GM23248 (cell line): Measurements from ENCODE around the gene CCDC187. TPM values are rescaled to one million over a fixed set of nuclear protein-coding genes. Genes with fewer than 3 reads are reported as not detected.

Experiments
- DNase-seq: peaks from one replicate; pipeline ENCODE4 v3.0.0-alpha.2; 2015
- H2AFZ ChIP-seq: fragments of 200-600 bp; sonication (generic); 2 replicates; pipeline ENCODE4 v1.6.1; 2016; ENCODE audit warnings: antibody characterized with exemption
- H3F3A ChIP-seq: fragments of 200-600 bp; sonication (generic); 2 replicates; pipeline ENCODE4 v1.6.1; 2016; ENCODE audit warnings: mild to moderate bottlenecking, antibody characterized with exemption, mixed run types; ENCODE audit not compliant: insufficient read depth
- H3K27ac ChIP-seq: fragments of 200-600 bp; sonication (generic); 2 replicates; pipeline ENCODE4 v1.5.1; 2016; ENCODE audit warnings: mild to moderate bottlenecking
- H3K27me3 ChIP-seq: fragments of 200-600 bp; sonication (generic); replicated peaks from 2 replicates; pipeline ENCODE4 v1.6.1; 2016; ENCODE audit warnings: mild to moderate bottlenecking; ENCODE audit not compliant: insufficient read depth
- H3K36me3 ChIP-seq: fragments of 200-600 bp; sonication (generic); 2 replicates; pipeline ENCODE4 v1.6.1; 2016; ENCODE audit warnings: low read depth, mild to moderate bottlenecking
- H3K4me1 ChIP-seq: fragments of 200-600 bp; sonication (generic); 2 replicates; pipeline ENCODE4 v1.6.1; 2016; ENCODE audit warnings: mild to moderate bottlenecking; ENCODE audit not compliant: insufficient read depth
- H3K4me2 ChIP-seq: fragments of 200-600 bp; sonication (generic); one replicate; pipeline ENCODE4 v1.6.1; 2016; ENCODE audit warnings: mild to moderate bottlenecking; ENCODE audit not compliant: unreplicated experiment
- H3K4me3 ChIP-seq: fragments of 200-600 bp; sonication (generic); 2 replicates; pipeline ENCODE4 v1.5.1; 2016; ENCODE audit warnings: mild to moderate bottlenecking
- H3K79me2 ChIP-seq: fragments of 200-600 bp; sonication (generic); 2 replicates; pipeline ENCODE4 v1.6.1; 2016; ENCODE audit warnings: mild to moderate bottlenecking; ENCODE audit not compliant: insufficient read depth
- H3K9ac ChIP-seq: fragments of 200-600 bp; sonication (generic); 2 replicates; pipeline ENCODE4 v1.6.1; 2016; ENCODE audit warnings: mild to moderate bottlenecking
- H3K9me2 ChIP-seq: fragments of 200-600 bp; sonication (generic); 2 replicates; pipeline ENCODE4 v1.6.1; 2016; ENCODE audit warnings: mixed run types, mild to moderate bottlenecking, moderate library complexity; ENCODE audit not compliant: insufficient read depth
- H3K9me3 ChIP-seq: fragments of 200-600 bp; sonication (generic); one replicate; pipeline ENCODE4 v1.6.1; 2017; ENCODE audit warnings: low read depth
- H4K20me1 ChIP-seq: fragments of 200-600 bp; sonication (generic); 2 replicates; pipeline ENCODE4 v1.6.0; 2016; ENCODE audit not compliant: insufficient read depth
- EZH2 ChIP-seq: fragments of 200-600 bp; sonication (generic); IDR thresholded peaks from 2 replicates; pipeline ENCODE4 v1.6.1; 2018; ENCODE audit warnings: antibody characterized with exemption, mild to moderate bottlenecking; ENCODE audit not compliant: insufficient read depth, poor library complexity, severe bottlenecking
- EZH2phosphoT487 ChIP-seq: fragments of 200-600 bp; sonication (generic); IDR thresholded peaks from 2 replicates; pipeline ENCODE4 v1.6.1; 2018; ENCODE audit warnings: antibody characterized with exemption, moderate library complexity, mild to moderate bottlenecking, low read depth; ENCODE audit not compliant: insufficient read depth
- WGBS, 2 experiments: methylation state at CpG; one replicate each; pipeline ENCODE4 v1.1.6; 2015 to 2017; ENCODE audit warnings: low lambda C conversion rate in 2 of 2, low coverage in 1 of 2; ENCODE audit errors: missing lambda C conversion rate in 2 of 2; 5-methylcytosine and 5-hydroxymethylcytosine counted together
- in situ Hi-C: fragments of 300-500 bp; cut with MboI; formaldehyde crosslinking; loops from 2 replicates; pipeline ENCODE4 v1.15.0; 2020
- polyA plus RNA-seq: library from polyadenylated mRNA; unstranded; fragments of >200 nt; fragmentation: Nextera tagmentation; extraction: Ambion mirVana; gene quantifications from 2 replicates; pipeline ENCODE4 v1.2.1, GENCODE V29; 2016
- total RNA-seq: library from RNA; depleted of rRNA; stranded (reverse); fragments of >200 nt; shearing (Covaris generic); gene quantifications from 2 replicates; pipeline ENCODE4 v1.2.3, GENCODE V29; 2014

Gene CCDC187
- total and polyA plus RNA-seq, 2 experiments from 2014 or later, result not detected

- no peaks in the 10 kb centered on the region for H4K20me1 ChIP-seq
- 73 to 74% methylated on average over 24 to 29 of the region's 32 CpGs for WGBS, 2 experiments
- DNase-seq, result no peak
- TF ChIP-seq EZH2phosphoT487 (no peak), EZH2 (no peak)
- H3K4me2 ChIP-seq, result no peak overlapping the region
- H2AFZ ChIP-seq, result no peak overlapping the region
- no peaks in the 10 kb centered on the region for H3K9me2 ChIP-seq
- H3K27ac ChIP-seq, result no peak overlapping the region
- no peaks in the 10 kb centered on the region for H3F3A ChIP-seq
- no peaks in the 10 kb centered on the region for H3K36me3 ChIP-seq
- 0 out of 2 replicates have a peak, but pooled peaks cover 4% of the 10 kb centered on the region for H3K4me1 ChIP-seq
- no peaks in the 10 kb centered on the region; the same call in 1 of the 2 replicates for H3K27me3 ChIP-seq
- no peaks in the 10 kb centered on the region for H3K9me3 ChIP-seq
- H3K79me2 ChIP-seq, result no peaks in the 10 kb centered on the region
- in situ Hi-C loops, result no loop called here
- no peak overlapping the region for H3K9ac ChIP-seq
- no peak overlapping the region for H3K4me3 ChIP-seq
Observed at GRCh38 chr9:136253246-136254130, 50.4 kb downstream of the CCDC187 start.

DNA sequence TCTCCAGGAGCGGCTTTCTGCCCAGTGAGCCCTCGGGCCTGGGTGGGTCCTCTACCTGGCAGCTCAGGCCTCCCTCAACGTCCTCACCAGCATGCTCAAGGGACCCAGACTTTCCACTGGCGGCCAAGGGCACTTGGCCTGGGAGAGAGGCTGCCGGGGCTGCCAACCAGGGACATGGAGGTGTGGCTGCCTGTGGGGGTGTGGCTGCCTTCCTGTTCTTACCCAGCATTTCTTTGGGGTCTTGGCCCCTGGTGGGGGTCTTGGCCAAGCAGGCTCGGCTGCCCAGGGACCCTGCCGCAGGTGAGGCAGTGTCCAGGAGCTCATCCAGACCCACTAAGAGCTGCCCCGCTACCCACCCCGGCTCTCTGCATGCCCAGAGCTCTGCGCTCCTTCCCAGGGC is 51.0 kb downstream of the CCDC187 start:
- TF ChIP-seq EZH2phosphoT487 (no peak), EZH2 (no peak)
- H3K27ac ChIP-seq, result no peak overlapping the region
- H4K20me1 ChIP-seq, result no peaks in the 10 kb centered on the region
- no peak overlapping the region for H3K4me3 ChIP-seq
- no peaks in the 10 kb centered on the region for H3F3A ChIP-seq
- H3K9ac ChIP-seq, result no peak overlapping the region
- no peaks in the 10 kb centered on the region for H3K9me2 ChIP-seq
- WGBS, 2 experiments, result 76 to 80% methylated on average over 10 of the region's 10 CpGs
- no peak for DNase-seq
- H3K27me3 ChIP-seq, result peaks cover under 1% of the 10 kb centered on the region; the same call in 1 of the 2 replicates
- H3K9me3 ChIP-seq, result no peaks in the 10 kb centered on the region
- H3K36me3 ChIP-seq, result no peaks in the 10 kb centered on the region
- in situ Hi-C loops, result no loop called here
- no peak overlapping the region for H3K4me2 ChIP-seq
- H3K79me2 ChIP-seq, result no peaks in the 10 kb centered on the region
- H3K4me1 ChIP-seq, result 0 out of 2 replicates have a peak, but pooled peaks cover 4% of the 10 kb centered on the region
- H2AFZ ChIP-seq, result no peak overlapping the region

- Histone ChIP-seq H3K9me2 (no peaks in the 10 kb centered on the region), H3K36me3 (no peaks in the 10 kb centered on the region), H3K27me3 (peaks cover 6% of the 10 kb centered on the region), H4K20me1 (no peaks in the 10 kb centered on the region), H3K79me2 (no peaks in the 10 kb centered on the region), H3K4me1 (0 out of 2 replicates have a peak, but pooled peaks cover 4% of the 10 kb centered on the region), H3K9ac (no peak overlapping the region), H3F3A (no peaks in the 10 kb centered on the region), H2AFZ (no peak overlapping the region), H3K9me3 (no peaks in the 10 kb centered on the region), H3K4me2 (no peak overlapping the region), H3K27ac (no peak overlapping the region), H3K4me3 (no peak overlapping the region)
- in situ Hi-C loops, result no loop called here
- TF ChIP-seq EZH2phosphoT487 (no peak), EZH2 (no peak)
- no peak for DNase-seq
- 87 to 90% methylated on average over 12 to 28 of the region's 29 CpGs for WGBS, 2 experiments
Observed at GRCh38 chr9:136252281-136252680, 51.6 kb downstream of the CCDC187 start.

- TF ChIP-seq EZH2phosphoT487, result no peak
- no peak for TF ChIP-seq EZH2
- Histone ChIP-seq H4K20me1 (no peaks in the 10 kb centered on the region), H2AFZ (no peak overlapping the region), H3K27me3 (peaks cover 12% of the 10 kb centered on the region), H3K4me2 (no peak overlapping the region), H3K9ac (no peak overlapping the region), H3K9me2 (no peaks in the 10 kb centered on the region), H3K79me2 (no peaks in the 10 kb centered on the region), H3K36me3 (no peaks in the 10 kb centered on the region), H3K4me3 (no peak overlapping the region), H3K4me1 (0 out of 2 replicates have a peak, but pooled peaks cover 4% of the 10 kb centered on the region), H3K9me3 (no peaks in the 10 kb centered on the region), H3F3A (no peaks in the 10 kb centered on the region), H3K27ac (no peak overlapping the region)
- in situ Hi-C loops, result no loop called here
- no peak for DNase-seq
- 80 to 85% methylated on average over 31 to 34 of the region's 50 CpGs for WGBS, 2 experiments
Observed at GRCh38 chr9:136251264-136252115, 52.4 kb downstream of the CCDC187 start.
